GM12878 (cell line): ENCODE measurements around the gene BRI3BP. TPM values are rescaled to one million over a fixed set of nuclear protein-coding genes. Genes with fewer than 3 reads are reported as not detected.

Source experiments
- ATAC-seq: fragments of 200-7000 bp; cut with Tn5 transposase; 3 replicates; pipeline ENCODE4 v1.9.1; 2020; ENCODE audit warnings: mild to moderate bottlenecking, moderate library complexity
- BruUV-seq: library from RNA; stranded (reverse); fragments of 400-500 nt; replicated peaks from 2 replicates; lab custom pipeline; 2021; lab: Mats Ljungman, UMichigan
- CTCF ChIA-PET: fragments of 300-600 bp; sonication (Branson Sonifier 250); formaldehyde crosslinking; extraction: SDS; loops from one replicate; lab custom pipeline; 2021; ENCODE audit warnings: inconsistent platforms; lab: Yijun Ruan, JAX
- POLR2A ChIA-PET: fragments of 350-600 bp; formaldehyde crosslinking; extraction: SDS; loops from one replicate; lab custom pipeline; 2021; ENCODE audit warnings: inconsistent platforms; lab: Charles Lee
- RAD21 ChIA-PET: fragments of 300-600 bp; sonication (Branson Sonifier 250); formaldehyde crosslinking; loops from one replicate; lab custom pipeline; 2023; ENCODE audit warnings: antibody characterized with exemption; ENCODE audit not compliant: unreplicated experiment; lab: Charles Lee
- SMC1A ChIA-PET: fragments of 300-600 bp; sonication (Branson Sonifier 250); formaldehyde crosslinking; loops from one replicate; lab custom pipeline; 2023; ENCODE audit not compliant: unreplicated experiment, uncharacterized antibody; lab: Charles Lee
- DNase-seq: peaks from one replicate; pipeline ENCODE4 v3.0.0-alpha.2; 2011; ENCODE audit warnings: low read depth, low spot score
- FAIRE-seq: peaks from 3 replicates; lab custom pipeline; 2011; peaks lifted over from hg19 to GRCh38; lab: Jason Lieb, UNC
- H2AFZ ChIP-seq: 2 replicates; pipeline ENCODE4 v1.6.0; 2011; ENCODE audit warnings: low read depth, low read length, control low read depth; ENCODE audit not compliant: control insufficient read depth
- H3K27ac ChIP-seq: 2 replicates; pipeline ENCODE4 v1.5.1; 2011; ENCODE audit warnings: control low read depth; ENCODE audit not compliant: control insufficient read depth, insufficient read depth
- H3K27me3 ChIP-seq, 2 experiments: replicated peaks in 1 of 2; 2 replicates each; pipeline versions ENCODE4 v1.6.0 to v1.6.1; 2011; ENCODE audit warnings: low read length in 1 of 2; ENCODE audit not compliant: control insufficient read depth in 2 of 2, insufficient read depth in 2 of 2
- H3K36me3 ChIP-seq, 2 experiments: 2 replicates each; pipeline ENCODE4 v1.5.1; 2011; ENCODE audit warnings: low read length in 1 of 2; ENCODE audit not compliant: control insufficient read depth in 2 of 2, insufficient read depth in 2 of 2
- H3K4me1 ChIP-seq: 2 replicates; pipeline ENCODE4 v1.6.1; 2011; ENCODE audit warnings: mild to moderate bottlenecking, low read length, moderate library complexity, mixed read lengths; ENCODE audit not compliant: control insufficient read depth, insufficient read depth
- H3K4me2 ChIP-seq: 2 replicates; pipeline ENCODE4 v1.6.0; 2011; ENCODE audit warnings: control low read depth; ENCODE audit not compliant: control insufficient read depth, insufficient read depth
- H3K4me3 ChIP-seq: fragments of 200-600 bp; sonication (generic); 2 replicates; pipeline ENCODE4 v1.5.1; 2016
- H3K79me2 ChIP-seq: 2 replicates; pipeline ENCODE4 v1.6.0; 2011; ENCODE audit warnings: low read length; ENCODE audit not compliant: control insufficient read depth, insufficient read depth
- H3K9ac ChIP-seq: 2 replicates; pipeline ENCODE4 v1.8.0; 2011; ENCODE audit warnings: low read length, control low read depth, mixed read lengths; ENCODE audit not compliant: control insufficient read depth, insufficient read depth
- H3K9me3 ChIP-seq: replicated peaks from 3 replicates; pipeline ENCODE4 v1.5.1; 2011; ENCODE audit warnings: mild to moderate bottlenecking, low read length; ENCODE audit not compliant: control insufficient read depth, insufficient read depth
- H4K20me1 ChIP-seq: 2 replicates; pipeline ENCODE4 v1.6.0; 2011; ENCODE audit not compliant: control insufficient read depth, insufficient read depth
- BCL11A ChIP-seq: IDR thresholded peaks from 2 replicates; pipeline ENCODE4 v1.6.1; 2011; ENCODE audit warnings: low read depth, low read length
- IRF4 ChIP-seq: IDR thresholded peaks from 2 replicates; pipeline ENCODE4 v1.6.1; 2011; ENCODE audit warnings: low read depth, low read length
- KDM1A ChIP-seq: fragments of 200-600 bp; sonication (generic); IDR thresholded peaks from 2 replicates; pipeline ENCODE4 v1.6.1; 2016; ENCODE audit warnings: borderline replicate concordance
- NFIC ChIP-seq: IDR thresholded peaks from 2 replicates; pipeline ENCODE4 v1.6.1; 2012; ENCODE audit warnings: low read depth, mild to moderate bottlenecking, inconsistent platforms, low read length, moderate library complexity
- SUZ12 ChIP-seq: fragments of 200-600 bp; sonication (generic); IDR thresholded peaks from one replicate; pipeline ENCODE4 v1.6.1; 2018; ENCODE audit warnings: antibody characterized with exemption, mild to moderate bottlenecking; ENCODE audit not compliant: unreplicated experiment
- WRNIP1 ChIP-seq: IDR thresholded peaks from 2 replicates; pipeline ENCODE4 v1.6.1; 2011; ENCODE audit warnings: low read depth, low read length, improper control_type of control experiment, borderline replicate concordance
- WGBS: methylation state at CpG from one replicate; pipeline ENCODE4 v1.1.6; 2016; ENCODE audit warnings: low lambda C conversion rate; ENCODE audit not compliant: insufficient replicate concordance, insufficient coverage; ENCODE audit errors: missing lambda C conversion rate; 5-methylcytosine and 5-hydroxymethylcytosine counted together
- in situ Hi-C: fragments of 300-500 bp; cut with MboI; formaldehyde crosslinking; loops from 9 replicates; pipeline ENCODE4 v1.14.3; 2018; ENCODE audit warnings: mixed read lengths
- intact Hi-C: fragments of 100-400 bp; cut with micrococcal nuclease; formaldehyde crosslinking; loops from one replicate; pipeline ENCODE4 v1.14.2; 2022; ENCODE audit not compliant: unreplicated experiment
- polyA plus RNA-seq, 11 experiments: library from polyadenylated mRNA; depleted of rRNA in 4 of 11; unstranded in 6 of 11; stranded (reverse) in 5 of 11; fragments of >200 nt; fragmentation: Nextera tagmentation in 4 of 11; fragmentation: Illumina TruSeq in 1 of 11; extraction: Ambion mirVana in 4 of 11; extraction: Trizol in 1 of 11; gene quantifications; 1 replicate in 1 of 11; 2 replicates in 10 of 11; pipeline versions ENCODE4 v1.2.1 to v1.2.3, GENCODE V29; 2011 to 2016; ENCODE audit warnings: inconsistent platforms in 2 of 11, missing spikeins in 2 of 11, low read depth in 1 of 11
- total RNA-seq, 4 experiments: library from RNA; depleted of rRNA in 3 of 4; stranded (reverse); fragments of >200 nt in 3 of 4; fragmentation: Illumina TruSeq in 1 of 4; extraction: Trizol in 1 of 4; gene quantifications; 2 replicates each; pipeline versions ENCODE4 v1.2.1 to v1.2.3, GENCODE V29; 2013 to 2021

The BRI3BP gene
- total and polyA plus RNA-seq, 10 of the 15 experiments (the other 5 are each of a cell fraction or from before 2014, with no cell fraction given): 11.5 to 37.0 (median 28.5) TPM

DNA sequence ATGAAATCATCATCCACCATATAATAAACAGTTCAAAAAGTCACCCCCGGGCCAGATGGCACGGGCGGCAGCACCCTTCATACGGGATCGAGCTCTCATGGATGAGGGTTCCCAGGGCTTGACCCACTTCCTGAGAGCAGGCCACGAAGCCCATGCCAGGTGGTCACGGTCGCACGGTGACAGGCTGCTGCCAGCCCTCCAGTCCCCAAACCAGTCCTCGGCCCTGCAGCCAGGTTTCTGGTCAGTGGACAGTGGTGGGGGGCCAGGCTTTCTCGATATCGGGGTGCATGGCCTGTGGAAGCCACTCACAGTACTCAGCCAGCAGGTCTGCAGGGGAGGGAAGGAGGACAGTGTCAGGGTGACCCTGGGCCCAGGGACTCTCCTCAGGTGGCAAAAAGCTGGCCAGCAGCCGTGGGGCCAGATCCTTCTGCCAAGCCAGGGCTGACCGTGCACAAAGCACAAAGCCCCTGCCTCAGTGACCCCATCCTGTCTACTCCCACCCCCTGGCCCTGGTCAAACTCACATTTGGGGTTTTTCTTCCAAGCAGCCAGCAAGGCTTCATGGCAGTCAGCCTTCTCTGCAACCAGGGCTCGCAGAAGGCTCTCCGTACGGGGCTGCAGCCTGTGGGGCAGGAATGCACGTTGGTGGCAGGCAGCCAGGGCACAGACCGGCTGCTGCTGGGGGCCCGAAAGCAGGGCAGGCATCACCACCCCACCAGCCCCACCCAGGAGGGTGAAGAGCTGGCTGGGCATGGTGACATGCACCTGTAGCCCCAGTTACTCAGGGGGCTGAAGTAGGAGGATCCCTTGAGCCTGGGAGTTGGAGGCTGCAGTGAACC is 45.7 kb upstream of the BRI3BP start:
- Histone ChIP-seq H3K9me3 (no peaks in the 10 kb centered on the region), H4K20me1 (no peaks in the 10 kb centered on the region), H3K79me2 (no peaks in the 10 kb centered on the region), H3K27me3 (no peaks in the 10 kb centered on the region), H3K4me1 (no peaks in the 10 kb centered on the region), H3K4me3 (no peak overlapping the region), H2AFZ (no peak overlapping the region), H3K36me3 (peaks cover under 1 to 23% of the 10 kb centered on the region in 2 experiments; a peak in 3 of 4 replicates), H3K27ac (no peak overlapping the region), H3K4me2 (no peak overlapping the region), H3K9ac (no peak overlapping the region)
- intact Hi-C loops (no loop called here), in situ Hi-C loops (no loop called here)
- FAIRE-seq: no peak
- RAD21 ChIA-PET: no interaction called here
- ATAC-seq: no peak
- TF ChIP-seq SUZ12 (no peak), BCL11A (no peak), KDM1A (no peak)
- POLR2A ChIA-PET: no interaction called here
- DNase-seq: no peak
- WGBS: 98% methylated on average over 16 of the region's 20 CpGs
- SMC1A ChIA-PET: no interaction called here
- no TSS peak for BruUV-seq
- CTCF ChIA-PET: no interaction called here

DNA sequence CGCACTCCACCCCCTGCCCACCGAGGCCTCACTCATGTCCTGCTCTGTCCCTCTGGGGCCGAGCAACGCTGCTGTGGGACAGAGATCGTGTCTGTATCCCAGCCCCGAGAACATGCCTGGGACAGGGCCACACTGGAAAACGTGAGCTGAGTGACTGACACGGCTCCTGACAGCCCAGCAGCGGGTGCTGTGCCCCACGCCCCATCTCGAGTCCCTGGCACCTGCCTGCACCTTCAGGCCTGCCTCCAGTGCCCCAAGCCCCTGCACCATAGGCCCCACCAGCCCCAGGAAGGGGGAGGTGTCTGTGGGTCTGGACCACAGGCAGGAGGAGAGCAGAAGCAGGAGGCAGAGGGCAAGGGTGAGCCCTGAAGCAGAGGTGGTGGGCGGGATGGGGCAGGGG is 44.4 kb upstream of the BRI3BP start:
- ChIA-PET SMC1A (no interaction called here), CTCF (no interaction called here), RAD21 (no interaction called here), POLR2A (no interaction called here)
- no peak overlapping the region for H3K27ac ChIP-seq
- FAIRE-seq: no peak
- H2AFZ ChIP-seq: no peak overlapping the region
- peaks cover 9 to 24% of the 10 kb centered on the region in 2 experiments for H3K36me3 ChIP-seq
- no peak overlapping the region for H3K4me3 ChIP-seq
- H3K9ac ChIP-seq: no peak overlapping the region
- no peak for TF ChIP-seq IRF4
- TF ChIP-seq WRNIP1: no peak
- no peak for TF ChIP-seq NFIC
- no peaks in the 10 kb centered on the region for H3K79me2 ChIP-seq
- intact Hi-C loops (no loop called here), in situ Hi-C loops (no loop called here)
- DNase-seq: no peak
- no peak for ATAC-seq
- H3K4me1 ChIP-seq: no peaks in the 10 kb centered on the region
- WGBS: 91% methylated on average over 12 of the region's 12 CpGs
- H4K20me1 ChIP-seq: no peaks in the 10 kb centered on the region
- no peaks in the 10 kb centered on the region for H3K27me3 ChIP-seq
- H3K4me2 ChIP-seq: no peak overlapping the region
- H3K9me3 ChIP-seq: no peaks in the 10 kb centered on the region
- BruUV-seq: no TSS peak
